PFSK-1 (cell line): ENCODE data around the gene ST6GAL2.

Experiments
- FOXP2 ChIP-seq: optimal IDR thresholded peaks from 2 replicates; pipeline ENCODE3; 2011; ENCODE audit warnings: borderline replicate concordance, control low read depth, inconsistent platforms; ENCODE audit not compliant: insufficient read depth; ENCODE audit errors: extremely low read length, extremely low read depth
- POLR2AphosphoS5 ChIP-seq: IDR thresholded peaks from 2 replicates; pipeline ENCODE4 v1.6.1; 2012; ENCODE audit warnings: low read depth, mild to moderate bottlenecking, control low read depth, low read length, moderate library complexity
- REST ChIP-seq, 2 experiments: IDR thresholded peaks; 2 replicates each; pipeline versions ENCODE4 v1.6.1 to v1.8.0; 2011 to 2012; ENCODE audit warnings: low read depth in 2 of 2, low read length in 2 of 2, control low read depth in 1 of 2, inconsistent platforms in 1 of 2, mild to moderate bottlenecking in 1 of 2, moderate library complexity in 1 of 2; ENCODE audit not compliant: insufficient read depth in 1 of 2
- SIN3A ChIP-seq: IDR thresholded peaks from 2 replicates; pipeline ENCODE4 v1.6.1; 2012; ENCODE audit warnings: mild to moderate bottlenecking, low read length, moderate library complexity, borderline replicate concordance; ENCODE audit not compliant: insufficient read depth
- TAF1 ChIP-seq: IDR thresholded peaks from 2 replicates; pipeline ENCODE4 v1.6.1; 2012; ENCODE audit warnings: low read length, control low read depth, borderline replicate concordance; ENCODE audit not compliant: insufficient read depth

Gene ST6GAL2

GRCh38 chr2:106878206-106878605 lies 7.8 kb downstream of the ST6GAL2 start:
- TF ChIP-seq SIN3A (no peak), TAF1 (no peak)

GRCh38 chr2:106876699-106877098 lies 9.3 kb downstream of the ST6GAL2 start:
- no peak for TF ChIP-seq TAF1
- TF ChIP-seq FOXP2: no peak
- no peak for TF ChIP-seq REST (IDR thresholded peaks at IDR 0.05; ENCODE audit: insufficient read depth in 1 of 2, low read depth in 2 of 2, low read length in 2 of 2)
- TF ChIP-seq POLR2AphosphoS5: no peak
- no peak for TF ChIP-seq SIN3A

- no peak for TF ChIP-seq TAF1
- TF ChIP-seq FOXP2: no peak
- no peak for TF ChIP-seq REST (IDR thresholded peaks at IDR 0.05; ENCODE audit: insufficient read depth in 1 of 2, low read depth in 2 of 2, low read length in 2 of 2)
- no peak for TF ChIP-seq POLR2AphosphoS5
- TF ChIP-seq SIN3A: no peak
These were observed 16.3 kb downstream of the ST6GAL2 start for GRCh38 chr2:106869512-106870275.

- no peak for TF ChIP-seq FOXP2
- TF ChIP-seq SIN3A: no peak
- TF ChIP-seq POLR2AphosphoS5: no peak
- no peak for TF ChIP-seq TAF1
- no peak for TF ChIP-seq REST (IDR thresholded peaks at IDR 0.05; ENCODE audit: insufficient read depth in 1 of 2, low read depth in 2 of 2, low read length in 2 of 2)
These were observed 17.7 kb downstream of the ST6GAL2 start for GRCh38 chr2:106868275-106868674.

GRCh38 chr2:106867196-106867953 lies 18.6 kb downstream of the ST6GAL2 start:
- TF ChIP-seq SIN3A (no peak), TAF1 (no peak), POLR2AphosphoS5 (no peak), FOXP2 (no peak), REST (IDR thresholded peaks at IDR 0.05; ENCODE audit: insufficient read depth in 1 of 2, low read depth in 2 of 2, low read length in 2 of 2) (no peak)
